Erythroblast (primary cell): ENCODE results near the gene SPATA20.

Experiments
- GATA1 ChIP-seq: IDR thresholded peaks from 2 replicates; pipeline ENCODE4 v1.6.1; 2011; ENCODE audit warnings: low read depth, mild to moderate bottlenecking, control low read depth, low read length, moderate library complexity
- POLR2A ChIP-seq: IDR thresholded peaks from 2 replicates; pipeline ENCODE4 v1.6.1; 2011; ENCODE audit warnings: mild to moderate bottlenecking, low read length

DNA sequence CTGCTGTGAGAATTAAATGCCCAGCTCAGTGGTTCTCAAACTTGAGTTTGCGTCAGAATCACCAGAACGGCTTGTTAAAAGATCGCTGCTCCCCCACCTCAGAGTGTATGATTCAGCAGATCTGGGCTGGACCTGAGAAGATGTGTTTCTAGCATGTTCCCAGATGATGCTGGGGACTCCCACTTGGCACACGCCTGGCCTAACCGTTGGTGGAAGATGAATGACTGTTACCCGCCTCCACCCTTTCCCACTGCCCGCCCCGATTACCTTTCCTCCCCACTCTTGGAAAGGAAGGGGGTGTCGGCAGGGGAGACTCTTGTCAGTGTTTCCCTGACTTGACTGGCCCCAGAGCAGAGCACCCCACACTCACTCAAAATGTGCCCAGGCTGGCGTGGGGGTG, 58.5 kb downstream of the SPATA20 start:
- no peak for TF ChIP-seq POLR2A
- TF ChIP-seq GATA1: no peak
